ENCODE measurements around the gene CAMKMT. TPM values are rescaled to one million over a fixed set of nuclear protein-coding genes. Genes with fewer than 3 reads are reported as not detected.

Gene CAMKMT
- total and polyA plus RNA-seq, 8 donors, result 8.3 to 17.5 (median 11.5) TPM

DNA sequence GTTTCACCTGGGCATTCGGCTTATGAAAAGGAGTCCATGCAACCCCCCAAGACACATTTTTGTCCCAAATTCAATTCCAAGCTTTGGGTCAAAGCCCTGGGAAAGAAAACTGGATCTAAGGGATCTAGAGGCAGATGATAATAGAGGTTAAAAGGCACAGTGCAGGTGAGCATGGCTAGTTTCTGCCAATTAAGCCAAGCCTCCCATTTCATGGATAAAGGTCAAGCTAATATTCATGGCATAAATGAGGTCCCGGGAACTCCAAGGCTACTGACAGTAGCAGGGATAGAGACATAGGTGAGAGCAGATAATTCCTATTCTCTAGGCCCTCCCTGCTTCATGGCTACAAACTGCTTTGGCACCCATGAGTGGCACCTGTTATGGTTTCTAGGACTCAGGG, 83.1 kb downstream of the CAMKMT start:
- Histone ChIP-seq H3K4me3 (no peak overlapping the region), H3K36me3 (peaks cover 0 to 4% of the 10 kb centered on the region in 2 donors), H3K4me1 (no peaks in the 10 kb centered on the region), H3K9me3 (peaks cover 0 to 3% of the 10 kb centered on the region in 2 donors), H3K27me3 (no peaks in the 10 kb centered on the region), H3K27ac (no peak overlapping the region)
- DNase-seq, result no peak
- TF ChIP-seq, protein P1, sequence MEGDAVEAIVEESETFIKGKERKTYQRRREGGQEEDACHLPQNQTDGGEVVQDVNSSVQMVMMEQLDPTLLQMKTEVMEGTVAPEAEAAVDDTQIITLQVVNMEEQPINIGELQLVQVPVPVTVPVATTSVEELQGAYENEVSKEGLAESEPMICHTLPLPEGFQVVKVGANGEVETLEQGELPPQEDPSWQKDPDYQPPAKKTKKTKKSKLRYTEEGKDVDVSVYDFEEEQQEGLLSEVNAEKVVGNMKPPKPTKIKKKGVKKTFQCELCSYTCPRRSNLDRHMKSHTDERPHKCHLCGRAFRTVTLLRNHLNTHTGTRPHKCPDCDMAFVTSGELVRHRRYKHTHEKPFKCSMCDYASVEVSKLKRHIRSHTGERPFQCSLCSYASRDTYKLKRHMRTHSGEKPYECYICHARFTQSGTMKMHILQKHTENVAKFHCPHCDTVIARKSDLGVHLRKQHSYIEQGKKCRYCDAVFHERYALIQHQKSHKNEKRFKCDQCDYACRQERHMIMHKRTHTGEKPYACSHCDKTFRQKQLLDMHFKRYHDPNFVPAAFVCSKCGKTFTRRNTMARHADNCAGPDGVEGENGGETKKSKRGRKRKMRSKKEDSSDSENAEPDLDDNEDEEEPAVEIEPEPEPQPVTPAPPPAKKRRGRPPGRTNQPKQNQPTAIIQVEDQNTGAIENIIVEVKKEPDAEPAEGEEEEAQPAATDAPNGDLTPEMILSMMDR (IDR thresholded peaks at IDR 0.05), result no peak
- ATAC-seq, result no peak
- intact Hi-C loops (cut with DNase I), result no loop called here

DNA sequence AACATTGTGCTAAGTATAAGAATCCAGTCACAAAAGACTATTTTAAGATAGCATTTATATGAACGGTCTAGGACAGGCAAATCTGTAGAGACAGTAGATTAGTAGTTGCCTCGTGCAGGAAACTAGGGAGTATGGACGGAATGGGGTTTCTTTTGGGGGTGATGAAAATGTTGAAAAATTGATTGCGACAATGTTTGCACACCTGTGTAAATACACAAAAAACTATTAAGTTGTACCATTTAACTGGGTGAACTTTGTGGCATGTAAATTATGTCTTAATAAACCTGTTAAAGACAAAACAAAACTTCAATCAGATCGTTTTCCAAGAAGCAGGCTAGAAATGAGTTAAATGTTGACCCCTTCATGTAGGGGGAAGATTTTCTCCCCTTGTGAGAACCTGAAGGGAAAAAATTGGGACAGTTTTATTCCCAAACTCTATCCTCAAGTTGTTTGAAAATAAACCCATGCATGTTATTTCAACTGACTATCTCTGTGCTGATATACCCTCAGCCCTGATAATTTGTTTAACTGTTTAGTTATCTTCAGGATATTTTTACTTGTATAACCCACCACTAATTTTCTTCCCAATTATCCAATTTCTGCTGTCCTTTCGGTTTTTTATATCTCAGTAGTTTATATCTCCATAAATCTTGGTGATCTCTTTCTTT, 87.2 kb downstream of the CAMKMT start:
- ATAC-seq (no peak), DNase-seq (no peak)
- TF ChIP-seq, protein P1 (IDR thresholded peaks at IDR 0.05), result no peak
- H3K27me3 ChIP-seq, result no peaks in the 10 kb centered on the region
- no peak overlapping the region for H3K27ac ChIP-seq
- intact Hi-C loops (cut with DNase I), result no loop called here
- peaks cover 0 to 3% of the 10 kb centered on the region in 2 donors for H3K9me3 ChIP-seq
- H3K4me3 ChIP-seq, result no peak overlapping the region
- H3K4me1 ChIP-seq, result no peaks in the 10 kb centered on the region
- H3K36me3 ChIP-seq, result peaks cover 0 to 4% of the 10 kb centered on the region in 2 donors

DNA sequence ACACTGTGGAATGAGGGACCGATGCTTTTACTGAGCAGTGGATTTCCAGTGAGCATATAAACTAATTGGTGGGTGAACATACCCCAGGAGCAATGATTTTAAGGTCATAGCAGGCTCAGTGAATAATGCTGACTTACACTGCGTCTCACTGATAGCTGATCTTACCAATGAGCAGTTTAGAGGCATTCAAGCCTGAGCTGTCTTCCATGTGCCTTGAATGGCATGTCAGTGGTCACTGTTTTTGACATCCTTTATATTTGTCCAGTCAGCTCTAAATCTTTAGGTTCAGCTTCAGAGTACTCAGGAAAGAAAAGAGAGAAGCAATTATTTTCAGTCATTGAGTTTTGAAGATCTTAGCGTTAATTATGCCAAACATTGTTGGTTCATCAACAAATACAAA, 88.3 kb downstream of the CAMKMT start:
- ATAC-seq, result no peak

DNA sequence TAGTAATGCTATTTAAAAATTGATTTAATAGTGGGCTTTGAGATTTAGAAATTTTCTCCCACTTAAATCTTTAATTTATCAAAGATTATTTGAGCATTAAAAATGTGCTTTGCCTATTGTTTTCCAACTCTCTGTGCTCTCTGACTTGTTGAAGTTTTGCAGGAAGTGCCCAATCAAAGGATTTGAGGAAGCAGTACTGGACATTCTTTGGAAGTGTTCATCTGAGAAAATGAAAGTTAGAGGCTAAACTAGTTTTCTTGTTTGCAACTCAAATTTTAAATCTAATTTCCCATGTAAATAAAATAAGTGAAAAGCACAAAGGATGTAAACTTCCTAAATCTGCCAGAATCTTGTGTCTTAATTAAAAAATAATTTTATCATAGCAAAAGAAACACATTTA, 89.1 kb downstream of the CAMKMT start:
- TF ChIP-seq, protein P1 (IDR thresholded peaks at IDR 0.05), result no peak
- no peak for ATAC-seq
- no peaks in the 10 kb centered on the region for H3K4me1 ChIP-seq
- no peaks in the 10 kb centered on the region for H3K27me3 ChIP-seq
- DNase-seq, result peak in 1 of 4 donors; percentile 4
- H3K9me3 ChIP-seq, result no peaks in the 10 kb centered on the region
- intact Hi-C loops (cut with DNase I), result no loop called here
- H3K36me3 ChIP-seq, result peaks cover 0 to 3% of the 10 kb centered on the region in 2 donors
- H3K27ac ChIP-seq, result no peak overlapping the region
- H3K4me3 ChIP-seq, result no peak overlapping the region

More for the DNA sequence above, 88.3 kb downstream of the CAMKMT start:
- H3K27ac ChIP-seq, result no peak overlapping the region
- no peaks in the 10 kb centered on the region for H3K9me3 ChIP-seq
- peaks cover 0 to 4% of the 10 kb centered on the region in 2 donors for H3K36me3 ChIP-seq
- no peak for DNase-seq
- no peak overlapping the region for H3K4me3 ChIP-seq
- H3K4me1 ChIP-seq, result no peaks in the 10 kb centered on the region
- H3K27me3 ChIP-seq, result no peaks in the 10 kb centered on the region
- intact Hi-C loops (cut with DNase I), result no loop called here
- TF ChIP-seq, protein P1 (IDR thresholded peaks at IDR 0.05), result no peak

DNA sequence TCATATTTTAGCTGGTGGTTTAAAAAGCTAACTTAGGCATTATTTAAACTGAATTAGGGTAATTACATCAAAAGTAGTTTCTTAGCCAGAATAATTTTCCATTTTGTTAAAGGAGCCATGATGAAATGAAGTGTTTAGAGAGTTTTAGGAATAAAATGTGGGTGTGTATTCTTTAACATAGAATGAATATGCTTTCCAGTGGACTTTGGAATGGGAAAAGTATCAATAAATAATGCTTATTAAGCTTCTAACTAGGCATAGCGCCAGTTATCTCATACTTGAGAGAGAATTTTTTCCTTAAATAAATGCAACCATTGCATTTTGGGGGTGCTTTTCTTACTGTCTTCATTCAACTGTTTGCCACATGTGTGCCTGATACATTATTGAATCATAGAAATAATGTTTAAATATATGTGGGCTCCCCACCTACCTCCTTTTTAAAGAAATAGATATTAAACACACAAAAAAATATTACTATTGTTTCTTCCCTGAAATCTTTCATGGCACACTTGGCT, 90.4 kb downstream of the CAMKMT start:
- no peak overlapping the region for H3K27ac ChIP-seq
- no peak overlapping the region for H3K4me3 ChIP-seq
- H3K27me3 ChIP-seq, result no peaks in the 10 kb centered on the region
- ATAC-seq (no peak), DNase-seq (no peak)
- no peaks in the 10 kb centered on the region for H3K4me1 ChIP-seq
- H3K36me3 ChIP-seq, result no peaks in the 10 kb centered on the region
- intact Hi-C loops (cut with DNase I), result no loop called here
- TF ChIP-seq, protein P1 (IDR thresholded peaks at IDR 0.05), result no peak
- no peaks in the 10 kb centered on the region for H3K9me3 ChIP-seq
